ENCODE measurements around the gene TPD52L2.
"Not testable (repeated sequence)": the region's sequence is repeated elsewhere in the genome, so short reads cannot be mapped to it uniquely, and the experiment has no call there.

The TPD52L2 gene

GRCh38 chr20:63857764-63858392, 7.2 kb upstream of the TPD52L2 start:
- no peak for DNase-seq

GRCh38 chr20:63858393-63859165, 6.5 kb upstream of the TPD52L2 start:
- no peak for DNase-seq

- DNase-seq, result no peak
Observed at GRCh38 chr20:63859166-63859699, 5.8 kb upstream of the TPD52L2 start.

GRCh38 chr20:63860325-63861051, 4.6 kb upstream of the TPD52L2 start:
- DNase-seq, result no peak

GRCh38 chr20:63861365-63861934, 3.6 kb upstream of the TPD52L2 start, which contains the start of gene ABHD16B:
Gene ABHD16B, plus strand, starts transcription at chr20:63861498. Its CDS starts 43 bp downstream, at chr20:63861541.
- no peak for DNase-seq

- DNase-seq, result no peak
Observed at GRCh38 chr20:63861981-63862901, 2.8 kb upstream of the TPD52L2 start.

GRCh38 chr20:63863021-63863797, 1.9 kb upstream of the TPD52L2 start:
- DNase-seq, result no peak

GRCh38 chr20:63863798-63864544, 1.1 kb upstream of the TPD52L2 start:
- peak; percentile 82 for DNase-seq

- DNase-seq, result no peak
Observed at GRCh38 chr20:63864545-63864977, 509 bp upstream of the TPD52L2 start.

GRCh38 chr20:63867042-63867441, 2.0 kb downstream of the TPD52L2 start:
- DNase-seq, result not testable (repeated sequence)

GRCh38 chr20:63868264-63868663, 3.2 kb downstream of the TPD52L2 start:
- DNase-seq, result no peak

- no peak for DNase-seq
Observed at GRCh38 chr20:63873477-63873971, 8.5 kb downstream of the TPD52L2 start.

GRCh38 chr20:63874241-63874640, 9.2 kb downstream of the TPD52L2 start:
- not testable (repeated sequence) for DNase-seq

- no peak for DNase-seq
Observed at GRCh38 chr20:63876489-63877036, 11.5 kb downstream of the TPD52L2 start.

- DNase-seq, result no peak
Observed at GRCh38 chr20:63877755-63878470, 12.8 kb downstream of the TPD52L2 start.

GRCh38 chr20:63878899-63879663, 14.0 kb downstream of the TPD52L2 start:
- no peak for DNase-seq

- not testable (repeated sequence) for DNase-seq
Observed at GRCh38 chr20:63880901-63881300, 15.8 kb downstream of the TPD52L2 start.

Data from NCI-H510A treated with DMSO at 0.1 percent for 48 hours (cell line).